C4-2B (cell line): ENCODE results near the gene PNPLA2.

Source experiments
- ZFX ChIP-seq: fragments of 450-650 bp; IDR thresholded peaks from 2 replicates; pipeline ENCODE4 v1.6.1; 2017
- TF ChIP-seq, protein P1 (sequence below): fragments of 450-650 bp; conservative IDR thresholded peaks from 2 replicates; pipeline ENCODE4 v1.5.1; 2017; ENCODE audit warnings: mild to moderate bottlenecking

DNA sequence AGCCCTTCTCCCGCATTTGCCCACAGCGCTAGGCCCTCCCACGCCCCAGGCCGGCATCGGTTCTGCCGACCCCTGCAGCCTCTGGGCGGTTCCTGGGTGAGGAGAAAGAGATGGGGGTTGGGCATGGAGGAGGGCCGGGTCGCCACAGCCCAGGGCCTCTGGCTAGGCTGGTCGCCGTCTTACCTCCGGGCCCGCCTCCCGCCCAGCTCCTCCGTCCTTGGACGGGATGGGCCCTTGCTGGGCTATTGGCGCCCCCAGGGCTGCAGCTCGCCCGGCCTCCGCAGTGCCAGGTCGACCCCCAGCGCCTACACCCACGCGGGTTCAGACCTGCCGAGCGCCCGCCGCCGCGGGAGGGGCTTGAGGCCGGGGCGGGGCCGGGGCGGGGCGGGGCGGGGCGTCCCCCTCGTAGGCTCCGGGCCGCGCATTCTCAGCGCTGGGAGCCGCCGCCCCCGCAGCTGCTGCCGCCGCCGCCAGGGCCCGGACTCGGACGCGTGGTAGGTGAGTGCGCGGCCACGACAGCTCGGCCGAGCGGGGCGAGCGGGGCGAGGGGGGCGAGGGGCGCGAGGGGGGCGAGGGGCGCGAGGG is 13.9 kb downstream of the PNPLA2 start, which contains the start of gene CD151:
- peak; percentile 41; the same call in 1 of the 2 replicates for TF ChIP-seq ZFX
- TF ChIP-seq, protein P1, sequence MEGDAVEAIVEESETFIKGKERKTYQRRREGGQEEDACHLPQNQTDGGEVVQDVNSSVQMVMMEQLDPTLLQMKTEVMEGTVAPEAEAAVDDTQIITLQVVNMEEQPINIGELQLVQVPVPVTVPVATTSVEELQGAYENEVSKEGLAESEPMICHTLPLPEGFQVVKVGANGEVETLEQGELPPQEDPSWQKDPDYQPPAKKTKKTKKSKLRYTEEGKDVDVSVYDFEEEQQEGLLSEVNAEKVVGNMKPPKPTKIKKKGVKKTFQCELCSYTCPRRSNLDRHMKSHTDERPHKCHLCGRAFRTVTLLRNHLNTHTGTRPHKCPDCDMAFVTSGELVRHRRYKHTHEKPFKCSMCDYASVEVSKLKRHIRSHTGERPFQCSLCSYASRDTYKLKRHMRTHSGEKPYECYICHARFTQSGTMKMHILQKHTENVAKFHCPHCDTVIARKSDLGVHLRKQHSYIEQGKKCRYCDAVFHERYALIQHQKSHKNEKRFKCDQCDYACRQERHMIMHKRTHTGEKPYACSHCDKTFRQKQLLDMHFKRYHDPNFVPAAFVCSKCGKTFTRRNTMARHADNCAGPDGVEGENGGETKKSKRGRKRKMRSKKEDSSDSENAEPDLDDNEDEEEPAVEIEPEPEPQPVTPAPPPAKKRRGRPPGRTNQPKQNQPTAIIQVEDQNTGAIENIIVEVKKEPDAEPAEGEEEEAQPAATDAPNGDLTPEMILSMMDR = no peak
